ENCODE measurements around the gene SHC3.

- no peak for TF ChIP-seq SMC3 (IDR thresholded peaks at IDR 0.05; ENCODE audit: low read depth, low read length)
- TF ChIP-seq CTCF (conservative IDR thresholded peaks at IDR 0.05; ENCODE audit: low read depth, low read length) = no peak
- no peak for TF ChIP-seq POLR2A (IDR thresholded peaks at IDR 0.05; ENCODE audit: low read depth, low read length)
- TF ChIP-seq RFX5 (IDR thresholded peaks at IDR 0.05; ENCODE audit: low read depth, low read length) = no peak
- TF ChIP-seq RAD21 (IDR thresholded peaks at IDR 0.05; ENCODE audit: low read length) = no peak
- no peak for TF ChIP-seq ELK1 (IDR thresholded peaks at IDR 0.05; ENCODE audit: borderline replicate concordance, low read depth, low read length)
- no peak for TF ChIP-seq USF2 (IDR thresholded peaks at IDR 0.05; ENCODE audit: low read depth, low read length)
- no peak for TF ChIP-seq CHD1 (IDR thresholded peaks at IDR 0.05; ENCODE audit: low read depth, low read length)
- TF ChIP-seq RCOR1 (IDR thresholded peaks at IDR 0.05; ENCODE audit: insufficient replicate concordance, low read length) = no peak
These were observed 183.0 kb downstream of the SHC3 start for GRCh38 chr9:88995627-88996026.
